GM21528 (cell line): ENCODE data around the gene PKNOX2.
A peak's percentile ranks its signal among the peaks of the same experiment; 100 is the strongest.

Experiments used
- ATAC-seq: cut with Tn5 transposase; IDR thresholded peaks from one replicate; pipeline ENCODE4 v1.9.1; 2021; ENCODE audit warnings: mild to moderate bottlenecking, moderate library complexity; ENCODE audit not compliant: unreplicated experiment, low FRiP score

PKNOX2 gene

DNA sequence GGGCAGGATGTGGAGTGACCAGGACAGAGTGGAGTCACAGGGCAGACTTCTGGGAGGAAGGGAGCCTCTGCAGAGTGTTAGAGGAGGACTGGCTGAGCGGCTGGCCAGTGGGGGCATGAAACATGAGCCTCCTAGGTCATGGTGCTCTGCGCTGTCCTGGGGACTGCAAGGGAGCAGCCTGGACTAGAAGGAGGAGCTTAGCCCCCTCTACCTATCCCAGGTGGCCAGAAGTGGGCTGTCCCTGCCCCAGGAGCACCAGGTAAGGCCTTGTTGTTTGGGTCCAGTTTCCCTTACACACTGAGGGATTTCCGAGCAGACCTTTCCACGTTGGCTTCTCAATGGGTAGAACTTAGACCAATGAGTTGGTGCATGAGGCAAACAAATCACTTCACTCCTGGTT lies 7.4 kb downstream of the PKNOX2 start:
- no peak for ATAC-seq

DNA sequence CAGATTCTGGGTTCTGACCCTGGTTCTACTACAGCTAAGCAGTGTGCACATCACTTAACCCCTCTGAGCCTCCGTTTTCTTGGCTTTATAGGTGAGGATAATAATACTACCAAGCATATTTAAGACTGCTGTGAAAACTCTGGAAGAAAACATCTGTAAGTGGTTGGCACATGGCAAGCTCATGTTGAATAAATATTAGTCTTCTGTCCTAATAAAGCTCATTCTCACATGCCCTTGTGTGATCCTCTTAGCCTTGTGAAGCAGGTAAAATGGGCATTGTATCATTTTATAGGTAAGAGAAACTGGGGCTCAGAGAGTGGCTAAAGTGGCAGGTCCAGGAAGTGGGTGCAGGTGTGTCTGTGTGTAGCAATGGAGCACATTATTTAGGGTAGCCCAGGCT lies 8.5 kb downstream of the PKNOX2 start:
- ATAC-seq = no peak

DNA sequence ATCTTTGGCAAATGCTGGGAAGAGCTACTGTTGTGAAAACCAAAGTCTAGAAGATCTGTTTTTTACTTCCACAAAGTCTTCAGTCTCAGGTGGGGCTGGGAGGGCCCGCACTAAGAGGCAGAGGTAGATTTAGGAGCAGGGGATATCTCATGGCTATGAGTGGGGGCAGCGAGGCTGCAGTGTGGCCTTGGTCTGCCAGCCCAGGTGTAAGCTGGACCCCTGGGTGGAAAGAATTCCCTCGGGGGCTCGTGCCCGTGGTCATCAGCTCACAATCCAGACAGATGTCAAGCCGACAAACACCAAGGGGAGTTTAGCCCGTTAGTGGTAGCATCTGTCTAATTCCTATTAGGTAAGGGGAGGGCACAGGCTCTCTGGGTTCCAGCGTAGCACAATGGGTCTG lies 9.0 kb downstream of the PKNOX2 start:
- no peak for ATAC-seq

DNA sequence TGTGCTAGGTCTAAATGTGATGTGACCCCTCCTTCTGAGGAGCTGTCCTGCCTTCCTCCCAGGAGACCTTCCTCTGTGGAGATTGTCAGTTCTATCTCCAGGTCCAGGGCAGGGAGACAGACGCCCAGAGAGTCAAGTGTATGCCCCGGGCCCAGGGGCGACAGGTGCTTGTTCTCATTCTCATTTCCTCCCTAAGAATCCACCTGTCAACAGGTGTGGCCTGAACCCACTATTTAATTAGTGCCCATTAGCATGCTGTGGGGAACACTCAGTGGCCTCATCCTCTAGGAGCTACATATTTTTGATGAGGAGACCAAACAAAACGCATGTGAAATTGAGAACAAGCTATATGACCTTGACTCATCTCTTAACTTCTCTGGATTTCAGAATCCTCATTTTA lies 9.5 kb downstream of the PKNOX2 start:
- ATAC-seq = no peak

DNA sequence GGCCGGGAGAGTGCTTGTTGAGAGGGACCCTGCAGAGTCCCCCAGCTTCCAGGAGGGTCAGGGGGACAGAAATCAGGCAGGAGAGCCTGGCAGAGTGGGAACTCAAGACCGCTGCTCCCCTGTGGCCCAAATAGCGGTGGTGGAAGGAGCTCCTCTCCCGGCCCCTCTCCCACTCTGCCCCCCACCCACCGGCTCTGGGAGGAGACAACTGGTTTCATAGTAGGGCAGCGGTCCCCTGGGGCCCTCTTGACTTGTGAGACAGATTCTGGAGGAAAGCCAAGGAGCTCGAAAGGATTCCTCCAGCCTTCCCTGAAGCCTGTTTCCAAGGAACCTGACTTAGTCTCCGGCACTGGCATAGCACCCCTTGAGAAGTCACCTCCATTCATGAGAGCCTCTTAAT lies 10.1 kb downstream of the PKNOX2 start:
- ATAC-seq = no peak

DNA sequence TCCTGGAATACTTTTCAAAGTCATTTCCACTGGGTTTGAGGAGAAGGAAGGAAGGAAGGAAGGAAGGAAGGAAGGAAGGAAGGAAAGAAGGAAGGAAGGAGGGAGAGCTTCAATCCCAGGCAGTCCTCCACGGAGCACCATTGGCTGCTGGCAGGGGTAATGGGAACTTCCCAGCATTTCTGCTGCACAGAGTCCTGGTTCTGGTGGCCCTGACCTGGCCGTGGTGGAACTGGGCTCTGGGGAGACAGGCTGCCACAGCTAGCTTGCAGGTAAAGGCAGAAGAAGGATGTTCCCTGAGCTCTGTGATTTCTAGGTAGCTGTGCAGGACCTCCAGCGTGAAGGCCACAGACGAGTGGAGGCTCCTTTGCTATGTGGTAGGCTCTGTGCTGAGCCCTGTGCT lies 10.6 kb downstream of the PKNOX2 start:
- no peak for ATAC-seq

DNA sequence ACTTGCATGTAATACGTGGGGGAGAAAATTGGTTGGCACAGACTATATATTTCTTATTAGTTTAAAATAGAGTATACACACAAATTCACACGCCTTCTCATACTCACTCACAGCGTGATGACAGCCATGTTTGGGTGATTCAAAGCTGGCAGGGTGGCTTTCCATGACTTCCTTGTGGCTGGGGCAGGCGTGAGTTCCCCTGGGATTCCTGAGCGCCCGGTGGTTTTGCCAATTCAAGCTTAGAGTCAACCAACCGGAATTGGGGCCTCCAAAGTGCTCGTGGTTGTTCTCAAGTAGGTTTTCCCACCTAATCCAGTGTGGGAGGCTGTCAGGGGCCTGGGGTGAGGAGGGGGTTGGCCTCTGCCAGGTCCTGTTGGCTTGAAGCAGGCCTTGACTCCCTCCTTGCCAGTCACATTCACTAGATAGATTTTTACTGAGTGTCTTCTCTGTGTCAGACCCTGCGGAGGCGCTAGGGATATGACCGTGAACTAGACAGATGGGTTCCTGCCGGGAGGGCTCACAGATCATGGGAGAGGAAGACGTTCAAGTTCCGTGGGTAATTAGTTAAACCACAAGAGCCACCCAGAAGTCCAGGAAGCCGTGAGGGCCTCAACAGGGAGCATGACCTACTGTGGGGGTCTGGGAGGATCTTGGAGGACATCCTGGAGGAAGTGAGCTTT lies 11.5 kb downstream of the PKNOX2 start:
- no peak for ATAC-seq

DNA sequence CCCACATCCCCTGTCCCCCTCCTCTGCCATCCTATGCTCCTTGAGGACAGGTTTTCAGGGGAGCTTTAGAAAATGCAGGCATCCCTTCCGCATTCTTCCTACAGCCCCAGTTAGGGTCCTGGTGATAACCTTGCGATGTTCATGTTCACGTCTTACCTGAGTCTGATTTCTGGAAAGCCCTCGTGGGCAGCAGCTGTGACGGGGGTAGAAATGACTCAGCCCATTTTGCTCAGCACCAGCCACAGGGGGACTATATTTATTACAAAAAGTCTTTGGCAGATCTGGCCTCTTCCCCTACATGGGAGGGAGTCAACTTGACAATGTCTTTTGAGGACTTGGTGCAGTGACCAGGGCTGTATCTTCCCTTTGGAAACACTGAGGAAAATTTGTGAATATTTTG lies 12.3 kb downstream of the PKNOX2 start:
- ATAC-seq = no peak

DNA sequence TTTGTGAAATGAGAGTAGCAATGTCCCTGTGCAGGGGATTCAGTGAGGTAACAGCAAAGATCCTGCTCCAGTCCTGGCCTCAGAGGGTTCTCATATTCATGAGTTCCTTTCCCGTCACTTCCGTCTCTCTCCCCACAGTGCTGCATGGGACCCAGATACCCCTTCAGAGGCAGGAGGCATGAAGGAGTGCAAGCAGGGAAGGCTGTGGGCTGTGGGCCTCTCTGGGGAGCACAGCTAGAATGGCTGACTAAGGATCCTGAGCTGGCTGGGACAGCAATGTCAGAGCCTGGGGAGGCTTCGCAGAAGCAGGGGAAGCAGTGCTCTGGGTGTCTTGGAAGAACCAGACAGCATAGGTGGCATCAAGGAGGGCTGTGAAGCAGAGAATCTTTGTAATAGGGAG lies 13.0 kb downstream of the PKNOX2 start:
- ATAC-seq = no peak

DNA sequence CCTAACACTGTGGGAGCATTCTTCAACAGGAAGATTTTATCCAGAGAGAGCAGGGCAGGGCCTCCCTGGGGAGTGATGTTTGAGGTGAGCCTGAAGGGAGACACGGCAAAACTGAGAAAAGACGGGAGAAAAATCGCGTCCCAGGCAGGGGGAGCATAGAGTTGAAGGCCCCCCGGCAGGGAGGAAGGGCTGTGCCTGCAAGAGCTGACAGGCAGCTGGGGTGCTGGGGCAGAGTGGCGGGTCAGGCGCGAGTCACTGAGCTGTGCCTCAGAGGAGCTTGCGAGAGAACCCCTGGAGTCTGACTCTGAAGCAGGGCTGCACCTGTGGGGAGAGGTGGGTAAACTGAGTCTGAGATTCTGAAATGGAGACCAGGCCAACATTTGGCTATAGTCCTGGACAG lies 14.8 kb downstream of the PKNOX2 start:
- no peak for ATAC-seq

DNA sequence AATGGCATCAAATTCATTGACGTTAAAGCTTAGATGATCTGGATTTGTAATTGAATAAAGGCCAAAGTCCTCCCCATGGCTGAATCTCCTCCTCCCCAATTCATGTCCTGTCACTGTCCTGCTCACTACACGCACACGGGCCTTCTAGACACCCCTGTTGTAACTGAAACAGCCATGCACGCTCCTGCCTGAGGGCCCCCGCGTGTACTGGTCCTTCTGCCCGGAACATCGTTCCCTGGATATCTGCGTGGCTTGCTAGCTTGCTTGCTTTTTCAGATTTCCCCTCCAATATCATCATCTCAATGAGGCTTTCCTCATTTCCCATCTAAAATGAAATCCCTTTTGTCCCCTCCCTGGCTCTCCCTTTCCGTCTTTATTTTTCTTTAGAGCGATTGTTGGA lies 15.3 kb downstream of the PKNOX2 start:
- ATAC-seq = no peak

DNA sequence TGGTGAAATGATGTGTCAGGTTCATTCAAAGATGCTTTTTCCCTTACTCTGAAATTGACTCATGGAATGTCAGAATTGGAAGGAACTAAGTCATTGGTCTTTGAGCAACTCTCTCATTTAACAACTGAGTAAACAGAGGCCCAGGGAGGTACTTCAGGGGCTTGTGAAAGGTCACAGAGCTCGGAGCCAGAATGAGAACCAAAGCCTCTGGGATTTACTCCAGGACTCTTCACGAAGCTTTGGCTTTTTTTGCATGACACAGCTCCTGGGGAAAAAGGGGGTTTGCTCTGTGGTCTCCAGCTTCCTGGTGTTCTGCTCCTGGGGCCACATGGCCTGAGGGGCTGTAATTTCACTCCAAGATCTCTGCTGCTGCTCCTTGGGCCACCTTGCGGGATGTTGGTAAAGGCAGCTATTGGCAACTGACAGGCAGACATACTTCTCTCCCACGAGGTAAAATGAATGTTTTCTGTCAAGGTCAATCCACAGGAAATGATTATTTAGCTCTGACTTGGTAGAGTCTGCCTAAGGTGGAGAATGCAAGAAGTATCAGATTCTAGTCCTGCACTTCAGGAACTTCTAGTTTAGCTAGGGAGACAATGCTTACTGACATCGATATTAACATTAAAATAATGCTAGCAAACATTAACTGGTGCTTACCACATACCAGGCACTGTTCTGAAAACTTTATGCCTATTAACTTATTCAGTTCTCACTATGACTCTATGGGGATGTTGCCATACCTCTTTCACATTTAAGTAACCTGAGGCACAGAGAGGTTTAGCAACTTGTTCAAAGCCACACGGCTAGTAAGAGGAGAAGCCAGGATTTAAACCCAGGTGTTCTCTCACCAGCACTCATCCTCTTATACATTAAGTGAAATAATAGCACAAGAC lies 16.1 kb downstream of the PKNOX2 start:
- peak; percentile 76 for ATAC-seq

DNA sequence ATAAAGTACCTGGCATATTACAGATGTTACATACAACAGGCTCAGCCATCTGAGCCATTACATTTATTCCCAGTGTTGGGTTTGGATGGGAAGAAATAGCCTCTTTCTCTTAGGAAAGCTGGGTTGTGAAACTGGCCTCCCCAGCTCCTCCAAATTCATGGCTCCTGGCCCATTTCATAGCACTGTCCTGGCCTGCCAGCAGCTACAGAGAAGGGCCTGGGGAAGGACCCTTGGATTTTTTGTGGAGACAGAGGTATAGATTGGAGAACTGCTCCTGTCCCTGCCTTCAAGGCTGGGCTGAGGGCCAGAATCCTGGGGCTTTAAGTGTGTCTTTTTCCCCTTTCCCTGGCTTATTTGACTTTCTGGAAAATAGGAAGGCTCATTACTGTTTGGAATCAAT lies 18.0 kb downstream of the PKNOX2 start:
- no peak for ATAC-seq

DNA sequence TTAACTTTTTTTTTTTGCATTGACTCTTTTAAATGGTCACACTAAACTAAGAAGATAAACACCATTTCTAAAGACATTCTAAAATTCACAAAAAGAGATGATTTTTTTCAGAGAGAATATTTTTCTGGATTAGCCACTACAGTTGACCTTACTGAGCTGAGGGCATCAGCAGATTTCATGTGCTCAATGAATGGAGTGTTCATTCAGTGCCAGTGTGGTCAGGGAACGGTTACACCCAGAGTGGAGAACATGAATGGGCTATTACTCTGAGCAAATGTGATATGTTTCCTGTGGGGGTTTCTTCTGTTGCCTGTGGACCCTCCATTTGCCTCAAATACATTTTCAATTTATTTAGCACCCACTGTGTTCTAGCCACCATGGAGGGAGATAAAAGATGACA lies 19.1 kb downstream of the PKNOX2 start:
- no peak for ATAC-seq

DNA sequence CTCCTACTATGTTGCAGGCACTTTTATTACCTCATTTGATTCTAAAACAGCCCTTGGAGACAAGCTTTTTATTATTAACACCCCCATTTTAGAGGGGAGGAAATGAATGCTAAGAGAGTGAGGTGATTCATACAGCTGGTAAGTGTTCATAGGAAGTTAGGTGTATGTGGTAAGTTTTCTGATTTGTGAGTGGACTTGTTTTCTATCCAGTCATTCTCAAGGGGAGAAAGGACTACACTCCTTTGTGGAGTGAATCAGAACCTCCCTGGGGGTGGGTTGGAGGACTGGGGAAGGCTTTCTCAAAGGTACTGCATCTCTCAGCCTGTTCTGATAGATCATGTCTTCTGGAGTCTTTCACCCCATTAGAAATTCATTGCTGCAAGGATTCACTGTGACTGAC lies 23.5 kb downstream of the PKNOX2 start:
- no peak for ATAC-seq

DNA sequence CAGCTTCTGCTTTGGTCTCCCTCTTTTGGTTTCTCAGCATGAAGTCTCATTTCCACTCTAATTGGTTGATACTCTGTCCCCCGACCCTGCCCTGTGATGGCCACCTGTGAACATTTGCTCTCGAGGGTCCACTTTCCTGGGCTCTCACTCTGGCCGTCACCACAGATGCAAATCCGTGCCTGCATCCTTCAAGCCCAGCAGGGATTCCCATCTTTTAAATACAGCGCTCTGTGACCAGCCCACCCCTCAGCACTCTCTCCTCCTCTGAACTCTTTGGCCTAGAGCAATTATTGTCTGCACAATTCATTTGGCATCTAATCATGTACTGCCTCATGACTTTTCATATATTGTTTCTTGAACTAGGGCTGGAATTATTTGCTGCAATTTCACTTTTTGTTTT lies 26.0 kb downstream of the PKNOX2 start:
- ATAC-seq = no peak

DNA sequence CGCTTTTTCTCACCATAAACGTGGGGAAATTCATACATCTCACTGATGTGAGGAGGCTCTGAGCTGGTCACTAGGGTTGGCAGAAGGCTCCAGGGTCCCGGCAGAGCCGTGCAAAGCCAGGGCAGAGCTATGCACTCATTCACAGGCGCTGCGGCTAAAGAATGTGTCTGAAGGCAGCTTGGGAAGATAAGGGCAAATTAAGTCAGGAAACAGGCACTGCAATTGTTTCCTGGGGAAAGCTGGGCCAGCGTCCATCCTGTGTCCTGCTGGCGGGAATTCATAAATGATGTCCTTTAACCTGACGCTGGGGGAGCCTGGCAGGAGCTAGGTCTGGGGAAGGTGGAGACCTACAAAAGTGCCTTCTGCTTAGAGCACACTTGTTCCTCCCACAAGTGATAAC lies 27.6 kb downstream of the PKNOX2 start:
- no peak for ATAC-seq

DNA sequence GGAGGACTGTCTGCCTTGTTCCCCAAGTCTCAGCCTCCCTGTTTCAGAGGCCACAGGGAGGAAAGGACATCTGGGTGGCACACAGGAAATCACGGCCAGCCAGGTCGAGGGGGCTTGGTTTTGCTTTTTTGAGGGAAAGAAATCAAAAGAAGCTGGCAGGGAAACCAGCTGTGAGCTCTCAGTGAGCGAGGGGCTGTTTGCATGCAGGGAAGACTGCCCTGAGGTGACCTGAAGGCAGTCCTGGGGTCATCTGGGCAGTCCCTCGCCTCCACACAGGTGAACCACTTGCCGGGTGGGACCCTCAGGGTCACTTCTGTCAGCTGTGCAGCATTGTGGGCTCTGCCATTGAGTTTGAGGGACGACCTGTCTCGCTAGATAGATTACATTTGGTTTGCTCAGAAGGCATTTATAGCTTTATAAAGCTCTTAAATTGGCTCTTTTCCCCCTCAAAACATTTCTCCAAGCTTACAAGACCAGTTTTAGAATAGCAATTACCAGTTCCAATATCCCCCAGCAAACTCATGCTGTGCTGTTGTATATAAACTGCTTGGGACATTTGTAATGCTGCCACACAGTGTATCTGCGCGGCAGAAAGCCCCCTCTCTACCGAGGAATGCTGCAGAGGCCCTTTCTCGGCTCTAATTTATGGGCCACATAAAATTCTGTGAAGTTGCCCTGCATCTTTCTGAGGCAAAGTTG lies 28.3 kb downstream of the PKNOX2 start:
- ATAC-seq = no peak

DNA sequence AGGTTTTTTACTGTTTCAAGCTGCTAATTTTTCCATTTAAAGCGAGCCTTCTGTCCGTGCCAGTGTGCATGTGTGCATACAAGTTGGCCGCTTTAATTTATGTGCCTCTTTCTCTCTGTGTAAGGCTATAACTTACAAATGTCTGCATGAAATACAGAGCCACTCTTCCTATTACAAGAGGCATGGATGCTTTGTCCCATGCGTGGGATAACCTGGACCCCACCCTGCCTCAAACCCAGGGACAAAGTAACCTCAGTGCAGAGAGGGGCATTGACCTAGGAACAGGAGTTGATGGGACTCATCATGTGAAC lies 28.8 kb downstream of the PKNOX2 start:
- ATAC-seq = no peak

DNA sequence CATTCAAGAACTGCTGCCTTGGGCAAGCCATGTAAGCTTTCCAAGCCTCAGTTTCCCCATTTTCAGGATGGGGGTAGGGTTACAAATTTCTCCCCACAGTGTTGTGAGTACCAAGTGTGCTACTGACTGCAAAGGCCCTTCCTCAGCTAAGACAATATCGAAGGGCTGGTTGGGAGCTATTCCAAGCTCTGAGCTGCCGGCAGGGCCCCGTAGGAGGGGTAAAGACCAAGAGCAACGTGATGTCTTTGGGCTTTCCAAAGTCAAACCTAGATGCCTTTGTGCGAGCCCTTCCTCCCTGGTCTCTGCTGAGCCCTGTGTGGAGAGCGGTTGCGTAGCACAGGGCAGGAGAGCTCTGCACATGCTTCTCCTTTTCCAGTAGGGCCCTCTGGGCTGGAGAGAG lies 29.3 kb downstream of the PKNOX2 start:
- ATAC-seq = no peak

DNA sequence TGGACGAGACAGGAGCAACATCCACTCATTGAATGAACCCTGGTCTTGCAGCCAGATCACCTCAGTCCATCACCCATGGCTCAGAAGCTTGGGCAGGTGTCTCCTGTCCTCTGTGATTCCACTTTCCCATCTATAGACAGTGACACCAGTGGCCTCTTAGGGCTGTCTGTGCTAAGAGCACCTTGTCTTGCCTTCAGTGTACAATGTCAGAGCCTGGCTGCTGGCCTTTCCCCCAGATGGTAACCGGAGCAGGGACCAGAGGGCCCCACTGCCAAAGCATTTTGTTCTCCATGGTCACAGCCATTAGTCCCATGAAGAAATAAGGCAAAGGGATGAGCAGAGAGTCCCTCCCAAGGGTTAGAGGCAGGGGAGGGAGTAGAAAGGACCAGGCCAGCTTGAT lies 35.4 kb downstream of the PKNOX2 start:
- no peak for ATAC-seq

DNA sequence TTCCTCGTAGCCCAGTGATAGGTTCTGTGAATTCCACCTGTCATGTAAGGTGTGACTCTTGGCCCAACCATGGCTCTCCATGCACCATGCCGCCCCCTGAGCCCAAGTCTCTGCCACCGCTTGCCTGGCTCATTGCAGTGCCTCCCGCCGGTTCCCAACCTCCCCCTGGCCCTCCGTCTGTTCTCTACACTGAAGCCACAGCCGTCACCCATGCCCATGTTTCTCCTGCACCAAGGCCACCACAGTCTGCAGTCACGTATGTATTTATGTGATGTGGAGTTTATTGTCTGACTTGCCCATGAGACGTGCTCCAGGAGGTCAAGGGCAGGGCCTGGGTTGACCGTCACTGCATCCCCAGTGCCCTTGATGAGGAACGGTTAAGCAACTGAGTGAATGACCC lies 35.9 kb downstream of the PKNOX2 start:
- ATAC-seq = no peak
